ENCODE measurements around the gene EML4. TPM values are rescaled to one million over a fixed set of nuclear protein-coding genes. Genes with fewer than 3 reads are reported as not detected.

EML4 gene
- total and polyA plus RNA-seq, 10 donors: 25.4 to 176 (median 88.2) TPM

DNA sequence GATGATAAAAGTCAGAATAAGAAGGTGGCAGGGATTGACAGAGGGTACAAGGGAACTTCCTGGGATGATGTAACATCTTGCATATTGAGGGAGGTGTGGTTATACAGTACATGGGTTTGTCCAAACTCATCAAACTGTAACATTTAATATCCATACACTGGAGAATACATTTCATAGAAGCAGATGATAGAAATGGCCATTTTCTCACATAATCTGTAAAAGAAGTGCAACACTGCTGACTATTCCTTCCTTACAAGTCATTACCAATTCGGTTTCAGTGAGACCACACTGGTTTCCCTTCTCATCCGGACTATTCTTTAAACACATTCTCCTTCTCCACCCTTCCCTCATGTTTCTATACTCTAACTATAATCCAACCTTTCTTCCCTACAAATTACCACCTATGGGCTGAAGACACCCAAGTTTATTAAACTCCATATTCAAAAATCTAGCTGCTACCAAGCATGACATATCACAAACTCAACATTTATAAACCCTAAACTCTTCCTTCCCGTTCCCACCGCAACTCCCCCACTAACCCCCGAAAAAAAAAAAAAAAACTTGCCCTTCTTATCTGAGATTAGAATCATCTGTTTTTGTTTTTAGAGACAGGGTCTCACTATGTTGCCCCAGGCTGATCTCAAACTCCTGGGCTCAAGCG, 190.3 kb downstream of the EML4 start:
- WGBS, 5 donors: 9 to 23% (median 21%) methylated on average over 6 of the region's 6 CpGs
- Histone ChIP-seq H3K4me1 (peaks cover 14 to 71% (median 44%) of the 10 kb centered on the region in 6 donors), H3K27ac (peak overlapping the region; percentile 80 to 98 (median 97)), H3K4me3 (peak overlapping the region; percentile 56 to 97 (median 84)), H3K9me3 (no peaks in the 10 kb centered on the region), H3K36me3 (peaks cover 0 to 10% (median 0%) of the 10 kb centered on the region in 6 donors), H3K27me3 (replicated peaks in 1 of 7) (no peaks in the 10 kb centered on the region)
- intact Hi-C loops (cut with DNase I; ENCODE audit: low total_unique reads): no loop called here
- TF ChIP-seq, protein P1, sequence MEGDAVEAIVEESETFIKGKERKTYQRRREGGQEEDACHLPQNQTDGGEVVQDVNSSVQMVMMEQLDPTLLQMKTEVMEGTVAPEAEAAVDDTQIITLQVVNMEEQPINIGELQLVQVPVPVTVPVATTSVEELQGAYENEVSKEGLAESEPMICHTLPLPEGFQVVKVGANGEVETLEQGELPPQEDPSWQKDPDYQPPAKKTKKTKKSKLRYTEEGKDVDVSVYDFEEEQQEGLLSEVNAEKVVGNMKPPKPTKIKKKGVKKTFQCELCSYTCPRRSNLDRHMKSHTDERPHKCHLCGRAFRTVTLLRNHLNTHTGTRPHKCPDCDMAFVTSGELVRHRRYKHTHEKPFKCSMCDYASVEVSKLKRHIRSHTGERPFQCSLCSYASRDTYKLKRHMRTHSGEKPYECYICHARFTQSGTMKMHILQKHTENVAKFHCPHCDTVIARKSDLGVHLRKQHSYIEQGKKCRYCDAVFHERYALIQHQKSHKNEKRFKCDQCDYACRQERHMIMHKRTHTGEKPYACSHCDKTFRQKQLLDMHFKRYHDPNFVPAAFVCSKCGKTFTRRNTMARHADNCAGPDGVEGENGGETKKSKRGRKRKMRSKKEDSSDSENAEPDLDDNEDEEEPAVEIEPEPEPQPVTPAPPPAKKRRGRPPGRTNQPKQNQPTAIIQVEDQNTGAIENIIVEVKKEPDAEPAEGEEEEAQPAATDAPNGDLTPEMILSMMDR (IDR thresholded peaks at IDR 0.05 in 8 of 11, conservative IDR thresholded peaks at IDR 0.05 in 3 of 11): no peak
- TF ChIP-seq POLR2AphosphoS5 (IDR thresholded peaks at IDR 0.05): no peak
- TF ChIP-seq POLR2A (IDR thresholded peaks at IDR 0.05): no peak
- no peak for DNase-seq

DNA sequence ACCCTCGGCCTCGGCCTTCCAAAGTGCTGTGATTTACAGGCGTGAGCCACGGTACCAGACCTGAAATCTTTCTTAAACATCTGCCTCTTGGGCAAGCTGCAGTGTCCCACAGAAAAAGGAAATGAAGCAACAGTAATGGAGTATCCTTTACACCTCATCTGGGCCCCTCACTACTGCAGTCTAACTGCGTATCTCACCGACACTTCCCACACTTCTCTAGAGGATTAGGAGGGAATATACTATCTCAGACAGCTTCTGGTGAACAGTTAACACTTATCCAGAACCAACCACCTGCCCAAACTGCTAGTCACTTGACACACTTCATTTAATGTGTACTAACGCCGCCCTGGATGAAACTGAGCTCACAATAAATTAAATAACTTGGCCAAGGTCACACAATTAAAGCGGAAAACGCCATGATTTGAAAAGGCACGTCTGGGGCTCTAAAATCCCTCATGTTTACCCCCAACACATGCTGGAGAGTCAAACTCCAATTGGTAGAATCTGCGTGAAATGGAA, 190.9 kb downstream of the EML4 start:
- Histone ChIP-seq H3K4me3 (peak overlapping the region; percentile 56 to 97 (median 84)), H3K36me3 (peaks cover 0 to 10% (median 0%) of the 10 kb centered on the region in 6 donors), H3K4me1 (peaks cover 14 to 65% (median 43%) of the 10 kb centered on the region in 6 donors), H3K27me3 (replicated peaks in 1 of 7) (no peaks in the 10 kb centered on the region), H3K27ac (peak overlapping the region; percentile 80 to 98 (median 97)), H3K9me3 (no peaks in the 10 kb centered on the region)
- WGBS, 5 donors: 4 to 6% (median 5%) methylated on average over 12 of the region's 12 CpGs
- no peak for DNase-seq
- intact Hi-C loops (cut with DNase I; ENCODE audit: low total_unique reads): no loop called here
- TF ChIP-seq, protein P1 (IDR thresholded peaks at IDR 0.05 in 8 of 11, conservative IDR thresholded peaks at IDR 0.05 in 3 of 11): no peak
- TF ChIP-seq POLR2AphosphoS5 (IDR thresholded peaks at IDR 0.05): peak in 1 of 3 donors; percentile 17

DNA sequence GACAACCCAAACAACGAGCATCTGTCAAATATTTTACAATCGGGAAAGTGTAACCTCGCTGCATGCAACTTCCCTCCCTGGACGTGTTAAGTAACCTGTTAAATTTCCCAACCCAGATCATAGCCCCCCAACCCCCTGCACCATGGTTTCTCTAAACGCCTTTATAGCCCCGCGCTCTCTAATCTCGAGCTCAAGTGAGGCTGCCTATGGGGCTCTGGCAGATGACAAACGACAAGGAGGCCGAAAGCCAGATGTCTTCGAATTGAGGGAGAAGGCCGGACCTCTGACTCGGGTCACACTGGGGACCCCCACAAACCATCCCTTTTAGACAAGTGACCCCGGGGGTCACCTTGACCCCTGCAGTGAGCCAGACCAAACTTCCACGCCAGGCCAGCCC, 191.3 kb downstream of the EML4 start:
- TF ChIP-seq POLR2A (IDR thresholded peaks at IDR 0.05) (no peak), POLR2AphosphoS5 (IDR thresholded peaks at IDR 0.05) (no peak)
- TF ChIP-seq, protein P1 (IDR thresholded peaks at IDR 0.05 in 8 of 11, conservative IDR thresholded peaks at IDR 0.05 in 3 of 11): no peak
- no peak for DNase-seq
- H3K9me3 ChIP-seq: no peaks in the 10 kb centered on the region
- WGBS, 5 donors: 0 to 2% (median 0%) methylated on average over 10 to 15 of the region's 15 CpGs
- H3K27me3 ChIP-seq (replicated peaks in 1 of 7): no peaks in the 10 kb centered on the region
- H3K4me1 ChIP-seq: peaks cover 14 to 60% (median 41%) of the 10 kb centered on the region in 6 donors
- peak overlapping the region; percentile 56 to 97 (median 84) for H3K4me3 ChIP-seq
- H3K27ac ChIP-seq: peak overlapping the region; percentile 80 to 98 (median 97)
- peaks cover 0 to 10% (median 0%) of the 10 kb centered on the region in 6 donors for H3K36me3 ChIP-seq
- intact Hi-C loops (cut with DNase I; ENCODE audit: low total_unique reads): no loop called here

All from spleen (tissue), 11 donors.